Activated B cell treated with CpG ODN at 0.5 μM for 24 hours (primary cell): ENCODE measurements around the gene SYNDIG1. TPM values are rescaled to one million over a fixed set of nuclear protein-coding genes. Genes with fewer than 3 reads are reported as not detected.

Source experiments
- ATAC-seq: fragments of 200-7000 bp; cut with Tn5 transposase; one replicate; pipeline ENCODE4 v1.10.0; 2021; ENCODE audit warnings: low read depth, mild to moderate bottlenecking, moderate library complexity
- CTCF ChIA-PET: fragments of 350-600 bp; sonication (Branson Sonifier 250); formaldehyde crosslinking; loops from one replicate; lab custom pipeline; 2021; ENCODE audit warnings: antibody characterized with exemption; lab: Charles Lee
- POLR2A ChIA-PET: fragments of 350-600 bp; sonication (Branson Sonifier 250); formaldehyde crosslinking; loops from one replicate; lab custom pipeline; 2021; ENCODE audit warnings: antibody characterized with exemption; lab: Charles Lee
- DNase-seq: peaks from one replicate; pipeline ENCODE4 v3.0.0; 2022
- H3K27ac Mint-ChIP-seq: one replicate; pipeline ENCODE4 v1.8.0; 2020; ENCODE audit warnings: mixed read lengths
- H3K27me3 Mint-ChIP-seq: one replicate; pipeline ENCODE4 v1.8.0; 2021; ENCODE audit warnings: mixed read lengths
- H3K36me3 Mint-ChIP-seq: one replicate; pipeline ENCODE4 v1.8.0; 2021; ENCODE audit warnings: low read depth, mixed read lengths
- H3K4me1 Mint-ChIP-seq: one replicate; pipeline ENCODE4 v1.8.0; 2021; ENCODE audit warnings: mixed read lengths
- H3K4me3 Mint-ChIP-seq: one replicate; pipeline ENCODE4 v1.8.0; 2020; ENCODE audit warnings: mild to moderate bottlenecking, mixed read lengths
- H3K9me3 Mint-ChIP-seq: one replicate; pipeline ENCODE4 v1.8.0; 2020; ENCODE audit warnings: mixed read lengths
- CTCF ChIP-seq: fragments of 200-600 bp; IDR thresholded peaks from one replicate; pipeline ENCODE4 v1.8.0; 2022; ENCODE audit warnings: antibody characterized with exemption, mild to moderate bottlenecking
- intact Hi-C: fragments of 100-400 bp; cut with micrococcal nuclease; formaldehyde crosslinking; loops from one replicate; pipeline ENCODE4 v1.15.1; 2024
- total RNA-seq: library from RNA; stranded (reverse); gene quantifications from 2 replicates; pipeline ENCODE4 v1.2.3, GENCODE V29; 2022

The SYNDIG1 gene
- total RNA-seq, 1 donor from 2014 or later, result not detected

GRCh38 chr20:24610341-24611115 is 141.1 kb downstream of the SYNDIG1 start:
- ATAC-seq, result no peak
- POLR2A ChIA-PET, result no interaction called here
- Mint-ChIP-seq H3K36me3 (no peaks in the 10 kb centered on the region), H3K4me1 (peaks cover 26% of the 10 kb centered on the region), H3K9me3 (no peaks in the 10 kb centered on the region), H3K27ac (no peak overlapping the region), H3K4me3 (no peak overlapping the region), H3K27me3 (no peaks in the 10 kb centered on the region)
- CTCF ChIA-PET, result no interaction called here
- intact Hi-C loops, result no loop called here
- no peak for TF ChIP-seq CTCF
- DNase-seq, result no peak

DNA sequence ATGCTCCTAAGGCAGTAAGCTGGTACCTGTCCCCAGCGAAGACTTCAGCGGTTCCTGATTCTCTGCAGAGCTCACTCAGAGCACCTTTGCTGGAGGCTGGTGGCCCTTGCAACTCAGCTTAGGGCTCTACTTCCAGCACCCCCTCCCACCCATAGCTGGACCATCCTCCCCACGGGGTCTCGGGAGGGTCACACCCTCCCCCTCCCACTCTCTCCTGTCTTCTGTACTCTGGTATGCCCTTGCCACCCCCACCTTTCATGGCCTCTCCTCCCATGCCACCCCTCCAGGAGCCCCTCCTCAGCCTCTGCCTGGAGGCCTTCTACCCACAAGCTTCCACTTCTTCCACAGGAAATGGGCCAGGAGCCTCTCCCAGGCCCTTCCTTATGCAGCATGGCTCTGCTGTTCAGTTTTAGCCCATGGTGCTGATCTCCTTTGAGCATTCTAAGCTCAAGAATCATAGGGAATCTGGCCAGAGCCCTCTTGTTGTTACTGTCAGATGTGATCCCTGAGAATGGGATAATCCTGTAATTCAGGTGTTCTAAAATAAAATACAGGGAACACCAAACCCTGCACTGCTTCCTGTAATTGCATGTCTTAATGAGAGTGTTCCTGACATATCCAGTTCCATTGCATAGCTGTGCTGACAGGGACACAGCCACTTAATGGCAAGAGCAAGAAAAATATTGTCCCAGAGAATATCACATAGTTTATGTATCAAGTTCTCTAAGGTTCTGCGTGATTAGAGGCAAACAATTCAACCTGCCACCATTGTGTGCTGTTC is 142.1 kb downstream of the SYNDIG1 start:
- H3K9me3 Mint-ChIP-seq, result no peaks in the 10 kb centered on the region
- ATAC-seq, result no peak
- POLR2A ChIA-PET, result no interaction called here
- no peak overlapping the region for H3K4me3 Mint-ChIP-seq
- no peaks in the 10 kb centered on the region for H3K27me3 Mint-ChIP-seq
- no peak for DNase-seq
- H3K4me1 Mint-ChIP-seq, result peaks cover 26% of the 10 kb centered on the region
- H3K36me3 Mint-ChIP-seq, result no peaks in the 10 kb centered on the region
- intact Hi-C loops, result no loop called here
- no peak for TF ChIP-seq CTCF
- H3K27ac Mint-ChIP-seq, result no peak overlapping the region
- CTCF ChIA-PET, result no interaction called here

- Mint-ChIP-seq H3K4me3 (no peak overlapping the region), H3K36me3 (no peaks in the 10 kb centered on the region), H3K27ac (no peak overlapping the region), H3K4me1 (peaks cover 26% of the 10 kb centered on the region), H3K9me3 (no peaks in the 10 kb centered on the region), H3K27me3 (peaks cover 3% of the 10 kb centered on the region)
- POLR2A ChIA-PET, result no interaction called here
- DNase-seq (no peak), ATAC-seq (no peak)
- no peak for TF ChIP-seq CTCF
- CTCF ChIA-PET, result no interaction called here
- intact Hi-C loops, result no loop called here
These were observed 143.7 kb downstream of the SYNDIG1 start for GRCh38 chr20:24612799-24613775.

DNA sequence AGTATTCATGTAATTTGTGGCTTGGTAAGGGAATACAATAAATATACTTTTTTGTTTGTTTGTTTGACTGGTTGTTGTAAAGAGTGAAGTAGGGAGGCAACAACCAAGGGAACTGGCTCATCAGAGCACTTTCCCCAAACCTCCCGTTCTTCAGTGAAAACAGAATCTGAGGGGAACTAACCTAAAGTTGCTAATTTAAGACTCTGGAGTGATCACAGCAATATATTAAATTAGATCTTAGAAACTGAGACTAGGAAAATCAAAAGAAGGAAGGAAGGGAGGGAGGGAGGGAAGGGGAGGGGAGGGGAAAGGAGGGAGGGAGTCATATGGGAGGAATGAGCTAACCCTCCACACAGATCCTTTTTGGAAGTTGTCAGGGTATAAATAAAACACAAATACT is 144.9 kb downstream of the SYNDIG1 start:
- DNase-seq, result no peak
- H3K27ac Mint-ChIP-seq, result no peak overlapping the region
- ChIA-PET POLR2A (no interaction called here), CTCF (no interaction called here)
- intact Hi-C loops, result no loop called here
- TF ChIP-seq CTCF, result no peak
- H3K9me3 Mint-ChIP-seq, result no peaks in the 10 kb centered on the region
- H3K36me3 Mint-ChIP-seq, result no peaks in the 10 kb centered on the region
- H3K4me1 Mint-ChIP-seq, result peaks cover 21% of the 10 kb centered on the region
- no peak for ATAC-seq
- no peak overlapping the region for H3K4me3 Mint-ChIP-seq
- peaks cover 3% of the 10 kb centered on the region for H3K27me3 Mint-ChIP-seq
